GM06990 (cell line): ENCODE measurements around the gene ANO7.
"Not testable (repeated sequence)": the region's sequence is repeated elsewhere in the genome, so short reads cannot be mapped to it uniquely, and the experiment has no call there.

Experiments used
- DNase-seq: peaks from one replicate; pipeline ENCODE4 v3.0.0-alpha.2; 2011; ENCODE audit not compliant: insufficient read length; ENCODE audit errors: extremely low read depth
- H3K27me3 ChIP-seq: replicated peaks from 2 replicates; pipeline ENCODE4 v1.6.0; 2011; ENCODE audit warnings: low read length; ENCODE audit not compliant: control insufficient read depth, insufficient read depth
- H3K36me3 ChIP-seq: 2 replicates; pipeline ENCODE4 v1.5.1; 2011; ENCODE audit warnings: low read length; ENCODE audit not compliant: control insufficient read depth, insufficient read depth
- H3K4me3 ChIP-seq: replicated peaks from 2 replicates; pipeline ENCODE4 v1.5.1; 2011; ENCODE audit warnings: low read depth, mild to moderate bottlenecking, control low read depth, low read length
- TF ChIP-seq, protein P1 (sequence below): IDR thresholded peaks from 2 replicates; pipeline ENCODE4 v1.5.1; 2011; ENCODE audit warnings: low read length, control low read depth, mild to moderate bottlenecking, inconsistent platforms; ENCODE audit not compliant: insufficient read depth, poor library complexity, severe bottlenecking

ANO7 gene

GRCh38 chr2:241193271-241193670 is 4.8 kb downstream of the ANO7 start:
- TF ChIP-seq, protein P1, sequence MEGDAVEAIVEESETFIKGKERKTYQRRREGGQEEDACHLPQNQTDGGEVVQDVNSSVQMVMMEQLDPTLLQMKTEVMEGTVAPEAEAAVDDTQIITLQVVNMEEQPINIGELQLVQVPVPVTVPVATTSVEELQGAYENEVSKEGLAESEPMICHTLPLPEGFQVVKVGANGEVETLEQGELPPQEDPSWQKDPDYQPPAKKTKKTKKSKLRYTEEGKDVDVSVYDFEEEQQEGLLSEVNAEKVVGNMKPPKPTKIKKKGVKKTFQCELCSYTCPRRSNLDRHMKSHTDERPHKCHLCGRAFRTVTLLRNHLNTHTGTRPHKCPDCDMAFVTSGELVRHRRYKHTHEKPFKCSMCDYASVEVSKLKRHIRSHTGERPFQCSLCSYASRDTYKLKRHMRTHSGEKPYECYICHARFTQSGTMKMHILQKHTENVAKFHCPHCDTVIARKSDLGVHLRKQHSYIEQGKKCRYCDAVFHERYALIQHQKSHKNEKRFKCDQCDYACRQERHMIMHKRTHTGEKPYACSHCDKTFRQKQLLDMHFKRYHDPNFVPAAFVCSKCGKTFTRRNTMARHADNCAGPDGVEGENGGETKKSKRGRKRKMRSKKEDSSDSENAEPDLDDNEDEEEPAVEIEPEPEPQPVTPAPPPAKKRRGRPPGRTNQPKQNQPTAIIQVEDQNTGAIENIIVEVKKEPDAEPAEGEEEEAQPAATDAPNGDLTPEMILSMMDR, result no peak
- Histone ChIP-seq H3K27me3 (no peaks in the 10 kb centered on the region; the same call in 1 of the 2 replicates), H3K36me3 (no peaks in the 10 kb centered on the region), H3K4me3 (no peak overlapping the region)
- no peak for DNase-seq

GRCh38 chr2:241194811-241195210 is 6.3 kb downstream of the ANO7 start:
- no peaks in the 10 kb centered on the region for H3K36me3 ChIP-seq
- H3K4me3 ChIP-seq, result no peak overlapping the region
- no peaks in the 10 kb centered on the region; the same call in 1 of the 2 replicates for H3K27me3 ChIP-seq
- DNase-seq, result no peak
- TF ChIP-seq, protein P1, result no peak

GRCh38 chr2:241195506-241196130 is 7.1 kb downstream of the ANO7 start:
- no peak overlapping the region for H3K4me3 ChIP-seq
- H3K36me3 ChIP-seq, result no peaks in the 10 kb centered on the region
- TF ChIP-seq, protein P1, result no peak
- no peaks in the 10 kb centered on the region for H3K27me3 ChIP-seq
- no peak for DNase-seq

GRCh38 chr2:241197246-241197645 is 8.8 kb downstream of the ANO7 start:
- not testable (repeated sequence) for DNase-seq, H3K4me3 ChIP-seq, H3K27me3 ChIP-seq, H3K36me3 ChIP-seq

DNA sequence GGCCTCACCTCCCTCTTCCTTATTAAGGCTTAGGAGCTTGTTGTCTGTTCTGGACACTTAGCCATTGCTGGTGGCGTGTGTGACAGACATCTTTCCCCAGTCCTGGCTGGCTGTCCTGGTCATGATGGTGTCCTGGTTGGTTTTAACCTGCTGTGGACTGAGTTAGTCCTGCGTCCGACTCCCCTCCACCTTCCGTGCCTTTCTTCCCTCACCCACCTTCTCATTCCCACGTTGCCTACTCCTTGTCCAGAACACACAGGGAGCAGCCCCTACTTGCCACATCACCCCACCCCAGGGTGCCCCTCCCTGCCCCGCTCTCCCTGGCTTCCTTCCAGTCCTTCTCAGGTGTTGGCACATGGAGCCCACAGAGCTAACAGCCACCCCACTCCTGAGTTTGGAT is 9.5 kb downstream of the ANO7 start:
- Histone ChIP-seq H3K36me3 (no peaks in the 10 kb centered on the region), H3K27me3 (no peaks in the 10 kb centered on the region), H3K4me3 (no peak overlapping the region)
- no peak for DNase-seq
- TF ChIP-seq, protein P1, result no peak

DNA sequence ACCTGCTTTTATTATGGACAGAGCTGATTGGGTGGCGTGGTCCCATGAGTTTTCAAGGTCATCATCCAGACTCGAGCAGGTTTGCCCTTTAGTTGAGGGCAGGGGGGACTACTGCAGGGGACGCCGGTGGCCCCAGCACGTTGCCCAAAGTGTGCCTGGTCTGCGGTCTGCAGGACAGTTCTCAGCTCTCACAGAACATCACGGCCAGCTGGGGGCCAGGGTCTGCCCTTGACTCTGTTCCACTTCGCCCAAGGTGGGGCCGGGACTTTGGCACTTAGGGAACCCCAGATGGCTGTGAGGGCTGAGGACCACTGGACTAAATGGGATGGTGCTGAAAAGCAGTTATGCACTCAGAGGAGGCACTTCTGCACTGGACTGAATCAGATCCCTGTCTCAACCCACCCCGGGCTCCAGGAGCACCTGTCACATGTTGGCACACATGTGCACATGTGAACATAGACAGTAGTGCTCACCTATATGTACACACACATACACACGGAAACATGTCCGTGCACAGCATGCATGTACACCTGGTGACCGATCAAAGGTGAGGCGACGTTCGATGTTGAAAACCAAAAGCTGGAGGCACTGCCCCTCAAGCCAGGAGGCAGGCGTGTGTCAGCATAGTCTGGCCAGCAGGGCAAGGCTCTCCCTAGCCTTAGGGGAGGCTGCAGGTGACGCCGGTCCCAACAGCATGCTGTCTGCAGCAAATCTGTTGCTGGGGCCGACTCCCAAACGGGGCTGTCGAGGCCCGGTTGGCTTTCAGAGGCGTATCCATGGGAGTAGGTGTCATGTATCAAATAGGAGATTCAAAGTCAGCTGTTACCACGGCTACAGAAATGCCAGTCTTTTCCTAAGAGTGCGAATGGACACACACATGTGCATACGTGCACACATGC is 10.2 kb downstream of the ANO7 start:
- DNase-seq, result peak; percentile 1
- TF ChIP-seq, protein P1, result no peak
- Histone ChIP-seq H3K4me3 (no peak overlapping the region), H3K27me3 (no peaks in the 10 kb centered on the region), H3K36me3 (no peaks in the 10 kb centered on the region)
